MCF 10A (cell line): Measurements from ENCODE around the gene MRPL57. TPM values are rescaled to one million over a fixed set of nuclear protein-coding genes. Genes with fewer than 3 reads are reported as not detected.
"Not testable (repeated sequence)": the region's sequence is repeated elsewhere in the genome, so short reads cannot be mapped to it uniquely, and the experiment has no call there.

ENCODE experiments used
- BruUV-seq: library from RNA; stranded (reverse); fragments of 400-500 nt; replicated peaks from 2 replicates; lab custom pipeline; 2021; lab: Mats Ljungman, UMichigan
- CTCF ChIA-PET: fragments of 300-600 bp; sonication (Branson Sonifier 250); formaldehyde crosslinking; extraction: SDS; loops from one replicate; lab custom pipeline; 2021; ENCODE audit warnings: antibody characterized with exemption, inconsistent platforms; lab: Yijun Ruan, JAX
- POLR2A ChIA-PET: fragments of 300-600, 350-650 bp; sonication (Branson Sonifier 250); formaldehyde crosslinking; extraction: SDS; loops from one replicate; lab custom pipeline; 2020; ENCODE audit warnings: antibody characterized with exemption, inconsistent platforms; lab: Yijun Ruan, JAX
- DNase-seq: peaks from one replicate; pipeline ENCODE4 v3.0.0-alpha.2; 2018; ENCODE audit not compliant: unreplicated experiment
- H3K27ac Mint-ChIP-seq: one replicate; pipeline ENCODE4 v1.8.0; 2022; ENCODE audit warnings: mild to moderate bottlenecking, low read depth, mixed read lengths; ENCODE audit not compliant: unreplicated experiment
- H3K27me3 Mint-ChIP-seq: one replicate; pipeline ENCODE4 v1.8.0; 2022; ENCODE audit warnings: mixed read lengths; ENCODE audit not compliant: insufficient read depth, unreplicated experiment
- H3K36me3 Mint-ChIP-seq: one replicate; pipeline ENCODE4 v1.8.0; 2022; ENCODE audit warnings: mild to moderate bottlenecking, moderate library complexity, mixed read lengths; ENCODE audit not compliant: insufficient read depth, unreplicated experiment
- H3K4me1 Mint-ChIP-seq: one replicate; pipeline ENCODE4 v1.8.0; 2022; ENCODE audit warnings: mixed read lengths; ENCODE audit not compliant: insufficient read depth, unreplicated experiment
- H3K4me3 Mint-ChIP-seq: one replicate; pipeline ENCODE4 v1.8.0; 2022; ENCODE audit warnings: mild to moderate bottlenecking, moderate library complexity, mixed read lengths; ENCODE audit not compliant: unreplicated experiment
- H3K9me3 Mint-ChIP-seq: one replicate; pipeline ENCODE4 v1.8.0; 2022; ENCODE audit warnings: mixed read lengths; ENCODE audit not compliant: unreplicated experiment
- intact Hi-C: fragments of 100-400 bp; cut with micrococcal nuclease; formaldehyde crosslinking; loops from 2 replicates; pipeline ENCODE4 v1.14.1; 2022
- total RNA-seq: library from RNA; stranded (reverse); gene quantifications from 2 replicates; pipeline ENCODE4 v1.2.3, GENCODE V29; 2022
- TF ChIP-seq, protein P1 (sequence below): fragments of 200-600 bp; IDR thresholded peaks from one replicate; pipeline ENCODE4 v1.8.0; 2022; ENCODE audit warnings: antibody characterized with exemption, mild to moderate bottlenecking; ENCODE audit not compliant: unreplicated experiment

The MRPL57 gene
- total RNA-seq, 1 experiment from 2014 or later, result 20.8 TPM

DNA sequence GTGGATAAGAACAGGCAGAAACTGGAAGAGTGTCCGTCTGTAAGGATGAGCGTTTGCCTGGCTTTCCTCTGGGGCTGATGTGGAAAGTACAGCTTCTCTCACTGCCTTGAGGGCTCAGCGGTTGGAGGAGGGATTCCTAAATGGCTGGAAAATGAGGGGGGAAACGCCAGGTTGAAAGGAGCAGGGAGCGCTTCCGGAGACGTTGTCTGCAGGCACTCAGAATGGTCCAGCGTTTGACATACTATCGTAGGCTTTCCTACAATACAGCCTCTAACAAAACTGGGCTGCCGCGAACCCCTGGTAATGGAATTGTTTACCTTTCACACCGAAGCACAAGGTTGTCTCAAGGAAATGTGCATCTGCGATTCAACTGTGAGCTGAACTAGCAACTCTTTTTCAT is 39.9 kb downstream of the MRPL57 start:
- intact Hi-C loops, result no loop called here
- DNase-seq, result no peak
- CTCF ChIA-PET, result no interaction called here
- Mint-ChIP-seq H3K9me3 (peaks cover 22% of the 10 kb centered on the region), H3K27me3 (peaks cover 29% of the 10 kb centered on the region), H3K36me3 (no peaks in the 10 kb centered on the region), H3K27ac (no peak overlapping the region), H3K4me3 (no peak overlapping the region), H3K4me1 (no peaks in the 10 kb centered on the region)
- TF ChIP-seq, protein P1, sequence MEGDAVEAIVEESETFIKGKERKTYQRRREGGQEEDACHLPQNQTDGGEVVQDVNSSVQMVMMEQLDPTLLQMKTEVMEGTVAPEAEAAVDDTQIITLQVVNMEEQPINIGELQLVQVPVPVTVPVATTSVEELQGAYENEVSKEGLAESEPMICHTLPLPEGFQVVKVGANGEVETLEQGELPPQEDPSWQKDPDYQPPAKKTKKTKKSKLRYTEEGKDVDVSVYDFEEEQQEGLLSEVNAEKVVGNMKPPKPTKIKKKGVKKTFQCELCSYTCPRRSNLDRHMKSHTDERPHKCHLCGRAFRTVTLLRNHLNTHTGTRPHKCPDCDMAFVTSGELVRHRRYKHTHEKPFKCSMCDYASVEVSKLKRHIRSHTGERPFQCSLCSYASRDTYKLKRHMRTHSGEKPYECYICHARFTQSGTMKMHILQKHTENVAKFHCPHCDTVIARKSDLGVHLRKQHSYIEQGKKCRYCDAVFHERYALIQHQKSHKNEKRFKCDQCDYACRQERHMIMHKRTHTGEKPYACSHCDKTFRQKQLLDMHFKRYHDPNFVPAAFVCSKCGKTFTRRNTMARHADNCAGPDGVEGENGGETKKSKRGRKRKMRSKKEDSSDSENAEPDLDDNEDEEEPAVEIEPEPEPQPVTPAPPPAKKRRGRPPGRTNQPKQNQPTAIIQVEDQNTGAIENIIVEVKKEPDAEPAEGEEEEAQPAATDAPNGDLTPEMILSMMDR, result no peak
- POLR2A ChIA-PET, result no interaction called here
- no TSS peak for BruUV-seq

DNA sequence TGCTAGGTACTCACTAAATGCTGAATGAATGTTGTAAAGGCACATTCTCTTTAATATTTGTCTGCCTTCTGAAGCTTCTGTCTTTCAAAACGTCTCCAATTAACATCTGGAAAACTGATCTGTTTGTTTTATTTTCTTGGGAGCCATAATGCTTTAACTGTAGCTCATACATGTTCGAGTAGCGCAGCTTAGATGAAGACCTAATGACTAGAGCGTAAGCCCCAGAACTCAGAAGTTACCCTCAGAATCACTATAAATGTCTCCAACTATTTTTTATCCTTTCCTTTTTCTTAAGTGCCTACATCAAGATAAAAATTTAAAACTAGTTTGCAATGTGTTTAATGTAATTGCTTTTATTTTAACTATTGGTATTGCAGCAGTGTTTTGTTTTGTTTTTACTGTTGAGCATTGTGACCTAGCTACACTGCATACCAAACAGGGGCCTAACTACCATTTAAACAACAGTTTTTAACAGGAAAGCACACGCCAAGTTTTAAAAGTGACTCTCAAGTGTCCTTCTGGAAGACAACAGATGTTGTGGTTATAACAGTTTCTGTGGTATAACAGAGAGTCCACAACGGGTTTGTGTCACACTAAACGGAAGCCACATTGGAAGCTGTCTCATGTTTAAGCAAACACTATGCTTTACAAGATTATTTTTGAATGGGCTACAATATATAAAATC is 42.0 kb downstream of the MRPL57 start:
- Mint-ChIP-seq H3K9me3 (peaks cover 12% of the 10 kb centered on the region), H3K27ac (no peak overlapping the region), H3K4me3 (no peak overlapping the region), H3K36me3 (no peaks in the 10 kb centered on the region), H3K4me1 (no peaks in the 10 kb centered on the region), H3K27me3 (peaks cover 7% of the 10 kb centered on the region)
- TF ChIP-seq, protein P1, result no peak
- ChIA-PET POLR2A (interaction anchor here (0.7 kb wide), 1 partner anchor 52 kb away, joined by 4 read pairs; no protein-coding TSS in a partner anchor), CTCF (interaction anchor here (0.7 kb wide), 2 partner anchors 9 to 420 kb away, joined by 3 read pairs; no protein-coding TSS in a partner anchor)
- no peak for DNase-seq
- no TSS peak for BruUV-seq
- intact Hi-C loops, result no loop called here

DNA sequence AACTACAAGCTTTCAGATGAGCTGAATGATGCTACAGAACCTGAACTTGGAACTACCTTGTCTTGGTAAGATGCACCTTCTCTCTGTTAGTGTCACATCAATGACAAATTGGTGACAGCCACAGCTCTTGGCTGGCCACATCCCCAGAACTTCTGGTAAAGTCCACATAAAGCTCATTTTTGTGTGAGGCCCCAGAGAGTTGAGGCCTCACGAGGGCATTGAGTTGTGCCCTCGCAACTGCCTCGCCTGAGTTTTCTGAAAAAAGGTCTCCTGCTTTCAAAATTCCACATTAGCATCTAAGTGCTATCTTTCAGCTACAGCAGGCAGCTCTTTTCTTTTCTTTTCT is 42.6 kb downstream of the MRPL57 start:
- CTCF ChIA-PET, result interaction anchor here (0.7 kb wide), 2 partner anchors 8 to 420 kb away, joined by 3 read pairs; no protein-coding TSS in a partner anchor
- H3K27me3 Mint-ChIP-seq, result peaks cover 2% of the 10 kb centered on the region
- no peak overlapping the region for H3K4me3 Mint-ChIP-seq
- DNase-seq, result no peak
- POLR2A ChIA-PET, result no interaction called here
- intact Hi-C loops, result no loop called here
- H3K27ac Mint-ChIP-seq, result no peak overlapping the region
- TF ChIP-seq, protein P1, result no peak
- H3K9me3 Mint-ChIP-seq, result peaks cover 12% of the 10 kb centered on the region
- H3K4me1 Mint-ChIP-seq, result no peaks in the 10 kb centered on the region
- BruUV-seq, result no TSS peak
- H3K36me3 Mint-ChIP-seq, result no peaks in the 10 kb centered on the region

DNA sequence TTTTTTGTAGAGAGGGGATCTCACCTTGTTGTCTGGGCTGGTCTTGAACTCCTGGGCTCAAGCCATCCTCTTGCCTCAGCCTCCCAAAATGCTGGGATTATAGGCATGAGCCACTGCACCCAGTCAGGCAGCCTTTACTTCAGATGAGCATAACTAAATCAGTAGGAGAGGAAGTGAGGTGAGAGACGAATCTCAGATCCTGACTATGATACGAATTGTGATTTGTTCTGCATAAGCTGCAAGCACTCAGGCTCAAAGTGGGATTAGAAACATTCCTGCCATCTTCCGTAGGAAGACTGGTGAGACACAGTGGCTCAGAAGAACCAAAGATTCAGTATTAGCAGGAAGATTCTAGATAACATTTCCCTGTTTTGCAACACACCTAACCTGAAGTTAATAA is 43.3 kb downstream of the MRPL57 start:
- H3K4me3 Mint-ChIP-seq, POLR2A ChIA-PET, BruUV-seq, DNase-seq, H3K4me1 Mint-ChIP-seq, CTCF ChIA-PET, H3K36me3 Mint-ChIP-seq, H3K27me3 Mint-ChIP-seq, H3K27ac Mint-ChIP-seq, intact Hi-C loops: not testable (repeated sequence)
- peaks cover 12% of the 10 kb centered on the region for H3K9me3 Mint-ChIP-seq
